HepG2 (cell line): ENCODE measurements around the gene CTDNEP1. TPM values are rescaled to one million over a fixed set of nuclear protein-coding genes. Genes with fewer than 3 reads are reported as not detected.

Experiments
- ATM ChIP-seq: fragments of 450-650 bp; IDR thresholded peaks from 2 replicates; pipeline ENCODE4 v1.7.1; 2017; ENCODE audit warnings: mild to moderate bottlenecking, borderline replicate concordance
- HBP1 ChIP-seq: IDR thresholded peaks from 2 replicates; pipeline ENCODE4 v1.6.1; 2016; ENCODE audit warnings: low read depth, control low read depth
- KDM6A ChIP-seq: IDR thresholded peaks from 2 replicates; pipeline ENCODE4 v1.6.1; 2016; ENCODE audit warnings: low read depth
- NCOA2 ChIP-seq: sonication (generic); formaldehyde crosslinking; IDR thresholded peaks from 2 replicates; pipeline ENCODE4 v1.8.0; 2022; ENCODE audit warnings: inconsistent platforms
- NFATC3 ChIP-seq: sonication (generic); formaldehyde crosslinking; IDR thresholded peaks from 2 replicates; pipeline ENCODE4 v1.5.1; 2020; ENCODE audit warnings: mild to moderate bottlenecking, missing genetic modification reagents
- NFE2 ChIP-seq: sonication (generic); formaldehyde crosslinking; IDR thresholded peaks from 2 replicates; pipeline ENCODE4 v1.4.0; 2020; ENCODE audit warnings: missing genetic modification reagents
- SMAD1 ChIP-seq: sonication (generic); formaldehyde crosslinking; IDR thresholded peaks from 2 replicates; pipeline ENCODE4 v1.4.0; 2020; ENCODE audit warnings: missing genetic modification reagents, low read depth, mild to moderate bottlenecking, borderline replicate concordance
- TAF15 ChIP-seq: fragments of 200-400 bp; formaldehyde crosslinking; IDR thresholded peaks from one replicate; pipeline ENCODE4 v1.6.1; 2018; ENCODE audit warnings: mild to moderate bottlenecking, low read depth, low read length; ENCODE audit not compliant: poor library complexity, severe bottlenecking
- USF2 ChIP-seq, 2 experiments: sonication (generic) in 1 of 2; formaldehyde crosslinking in 1 of 2; IDR thresholded peaks; 2 replicates each; pipeline versions ENCODE4 v1.5.1 to v1.6.1; 2011 to 2020; ENCODE audit warnings: borderline replicate concordance in 1 of 2, low read depth in 1 of 2, low read length in 1 of 2, mild to moderate bottlenecking in 1 of 2, missing genetic modification reagents in 1 of 2, moderate library complexity in 1 of 2
- ZBTB38 ChIP-seq: sonication (generic); formaldehyde crosslinking; IDR thresholded peaks from 2 replicates; pipeline ENCODE4 v1.5.1; 2020; ENCODE audit warnings: mild to moderate bottlenecking, missing genetic modification reagents
- ZNF737 ChIP-seq: sonication (generic); formaldehyde crosslinking; IDR thresholded peaks from 2 replicates; pipeline ENCODE4 v1.5.0; 2020; ENCODE audit warnings: missing genetic modification reagents, mild to moderate bottlenecking, borderline replicate concordance
- ZNF768 ChIP-seq: sonication (generic); formaldehyde crosslinking; IDR thresholded peaks from 2 replicates; pipeline ENCODE4 v1.4.0; 2020; ENCODE audit warnings: missing genetic modification reagents
- ZSCAN12 ChIP-seq: sonication (generic); formaldehyde crosslinking; IDR thresholded peaks from 2 replicates; pipeline ENCODE4 v1.9.0; 2021; ENCODE audit warnings: mild to moderate bottlenecking, missing genetic modification reagents
- polyA plus RNA-seq, 8 experiments: library from polyadenylated mRNA; depleted of rRNA in 3 of 8; stranded (reverse) in 7 of 8; unstranded in 1 of 8; fragments of >200 nt; fragmentation: Illumina TruSeq in 4 of 8; extraction: Trizol in 4 of 8; gene quantifications; 2 replicates each; pipeline versions ENCODE4 v1.2.1 to v1.2.3, GENCODE V29; 2011 to 2016; ENCODE audit warnings: low read depth in 4 of 8, missing spikeins in 1 of 8, mixed read lengths in 1 of 8; ENCODE audit not compliant: insufficient read depth in 1 of 8
- total RNA-seq, 5 experiments: library from RNA; depleted of rRNA; stranded (reverse); fragments of >200 nt; fragmentation: Illumina TruSeq; extraction: Trizol; gene quantifications; 2 replicates each; pipeline ENCODE4 v1.2.3, GENCODE V29; 2016; ENCODE audit warnings: low read depth in 1 of 5

The CTDNEP1 gene
- total and polyA plus RNA-seq, 2 of the 13 experiments (the other 11 are each of a cell fraction or from before 2014, with no cell fraction given): 19.8 to 118 TPM

GRCh38 chr17:7262935-7263800 is 11.6 kb upstream of the CTDNEP1 start (continued):
- TF ChIP-seq HBP1 (CRISPR knock-in tag) (no peak), USF2 (IDR thresholded peaks at IDR 0.05; ENCODE audit: low read depth, low read length) (no peak), USF2 (CRISPR knock-in tag; IDR thresholded peaks at IDR 0.05; ENCODE audit: borderline replicate concordance) (no peak), ZNF737 (no peak), ATM (no peak), NCOA2 (CRISPR knock-in tag) (no peak), NFE2 (CRISPR knock-in tag) (no peak), SMAD1 (CRISPR knock-in tag) (no peak), ZNF768 (CRISPR knock-in tag) (peak; percentile 35; the same call in 1 of the 2 replicates), ZBTB38 (CRISPR knock-in tag) (peak; percentile 30; the same call in 1 of the 2 replicates), ZSCAN12 (CRISPR knock-in tag) (no peak), KDM6A (no peak), NFATC3 (no peak), TAF15 (no peak)
- TF ChIP-seq, all 625 proteins: peak for 3
